ENCODE data around the gene C1GALT1C1.
A peak's percentile ranks its signal among the peaks of the same experiment; 100 is the strongest.
"Not testable (repeated sequence)": the region's sequence is repeated elsewhere in the genome, so short reads cannot be mapped to it uniquely, and the experiment has no call there.

C1GALT1C1 gene

DNA sequence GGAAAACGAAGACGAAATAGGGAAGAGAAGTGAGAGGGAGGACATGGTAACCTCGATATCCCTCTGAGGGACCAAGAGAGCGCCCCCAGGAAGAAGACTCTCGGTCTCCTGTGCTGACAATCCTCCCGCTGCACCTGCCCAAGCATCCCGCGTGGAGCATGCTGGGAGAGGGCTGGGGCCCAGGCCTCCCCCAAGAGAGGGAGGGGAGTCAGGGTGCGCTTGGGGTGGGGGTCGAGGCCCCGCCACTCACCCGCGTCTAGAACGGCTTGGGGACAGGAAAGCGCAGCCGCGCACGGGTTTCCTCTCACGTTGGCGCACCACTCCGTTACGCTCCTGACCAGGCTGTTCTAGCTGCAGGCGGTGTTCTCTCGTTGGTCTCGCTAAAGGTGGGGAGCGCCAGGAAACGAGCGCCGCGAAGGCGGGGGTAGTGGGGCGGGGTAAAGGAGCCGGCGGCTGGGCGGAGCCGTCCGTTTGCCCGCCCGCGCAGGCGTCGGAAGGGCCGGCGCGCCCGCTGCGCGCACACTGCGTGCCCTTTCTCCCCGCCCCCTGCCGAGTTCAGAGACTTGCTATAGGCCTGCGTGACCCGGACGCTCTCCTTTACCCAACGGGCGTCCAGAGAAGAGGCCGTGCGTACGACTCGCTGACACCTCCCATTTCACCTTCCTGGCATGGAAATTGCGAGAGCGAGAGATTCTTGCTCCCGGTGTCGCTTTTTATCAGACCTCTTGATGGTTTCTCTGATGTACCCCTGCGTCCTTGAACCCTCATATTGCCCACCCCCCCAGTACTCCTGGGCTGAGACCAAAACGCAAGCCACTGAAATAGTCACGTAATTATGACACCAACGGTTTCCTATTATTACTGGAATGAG lies at the start of gene C1GALT1C1:
TSS of gene C1GALT1C1 (minus strand) at position 388 of the 871 bp plus-strand sequence. CDS start 2,888 bp downstream, outside the sequence.
- peak; percentile 87 to 90 for DNase-seq

DNA sequence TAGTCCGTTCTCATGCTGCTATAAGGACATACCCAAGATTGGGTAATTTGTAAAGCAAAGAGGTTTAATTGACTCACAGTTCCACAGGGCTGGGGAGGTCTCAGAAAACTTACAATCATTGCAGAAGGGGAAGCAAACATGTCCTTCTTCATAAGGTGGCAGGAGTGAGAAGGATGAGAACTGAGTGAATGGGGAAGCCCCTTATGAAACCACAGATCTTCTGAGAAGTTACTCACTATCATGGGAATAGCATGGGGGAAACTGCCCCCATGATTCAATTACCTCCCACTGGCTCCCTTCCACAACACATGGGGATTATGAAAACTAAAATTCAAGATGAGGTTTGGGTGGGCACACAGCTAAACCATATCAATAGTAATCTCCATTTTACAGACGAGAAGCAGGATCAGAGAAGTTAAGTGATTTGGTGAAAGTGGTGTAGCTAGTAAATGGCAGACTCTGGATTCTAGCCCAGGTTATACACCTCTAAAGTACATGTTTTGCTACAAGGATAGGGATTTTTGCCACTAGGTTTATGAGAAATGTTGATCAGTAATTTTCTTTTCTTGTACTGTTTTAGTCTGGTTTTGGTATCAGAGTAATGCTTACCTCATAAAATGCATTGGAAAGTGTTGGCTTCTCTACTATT lies 47.3 kb upstream of the C1GALT1C1 start:
- no peak for DNase-seq

DNA sequence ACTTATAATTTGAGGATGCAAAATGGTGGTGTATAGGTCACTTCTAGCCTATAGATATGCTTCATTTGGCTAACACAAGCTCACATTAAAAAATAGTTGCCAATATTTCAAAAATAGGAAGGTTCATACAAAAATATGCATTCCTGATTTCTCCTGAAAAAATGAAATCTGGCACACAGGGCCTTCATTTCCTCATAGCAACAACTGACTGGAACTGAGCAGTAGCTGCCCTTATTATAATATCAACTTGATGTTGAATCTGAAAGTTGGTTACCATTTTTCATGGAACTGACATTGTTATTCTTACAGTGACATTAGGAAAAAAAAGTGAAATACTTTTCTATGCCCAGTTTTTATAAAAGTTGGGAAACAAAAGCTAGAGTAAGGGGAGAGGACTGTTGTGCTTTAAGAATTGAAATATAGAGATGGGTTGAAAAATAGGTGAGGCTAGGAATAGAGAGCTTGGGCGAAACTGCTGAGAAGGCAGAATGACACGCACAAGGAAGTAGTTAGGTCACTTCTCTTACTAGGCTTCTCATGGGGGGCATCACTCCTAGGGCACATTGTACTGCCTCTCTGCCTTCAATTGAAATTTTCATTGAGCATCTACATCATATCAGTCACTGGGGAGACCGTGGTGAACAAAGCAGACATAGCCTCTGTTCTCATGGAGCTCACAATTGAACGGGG lies 43.1 kb upstream of the C1GALT1C1 start:
- DNase-seq, result no peak

DNA sequence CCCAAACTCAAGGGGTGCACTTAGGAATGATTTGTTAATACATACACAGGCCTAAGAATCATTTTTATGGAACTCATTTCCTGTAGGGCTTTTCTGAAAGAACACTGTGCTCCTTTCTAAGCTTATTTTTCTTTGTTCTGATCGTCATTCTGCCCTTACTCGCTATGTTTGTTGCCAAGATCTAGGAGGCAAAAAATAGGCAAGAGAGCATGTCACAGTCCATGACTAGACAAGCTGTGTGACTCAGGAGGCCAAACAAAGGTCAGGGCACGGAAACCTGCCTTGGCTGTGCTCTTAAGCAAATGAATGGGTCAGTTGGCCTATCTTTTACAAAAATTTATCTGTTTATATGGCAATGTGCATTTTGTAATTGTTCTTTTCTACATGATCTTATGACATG lies 42.5 kb upstream of the C1GALT1C1 start:
- DNase-seq, result no peak

DNA sequence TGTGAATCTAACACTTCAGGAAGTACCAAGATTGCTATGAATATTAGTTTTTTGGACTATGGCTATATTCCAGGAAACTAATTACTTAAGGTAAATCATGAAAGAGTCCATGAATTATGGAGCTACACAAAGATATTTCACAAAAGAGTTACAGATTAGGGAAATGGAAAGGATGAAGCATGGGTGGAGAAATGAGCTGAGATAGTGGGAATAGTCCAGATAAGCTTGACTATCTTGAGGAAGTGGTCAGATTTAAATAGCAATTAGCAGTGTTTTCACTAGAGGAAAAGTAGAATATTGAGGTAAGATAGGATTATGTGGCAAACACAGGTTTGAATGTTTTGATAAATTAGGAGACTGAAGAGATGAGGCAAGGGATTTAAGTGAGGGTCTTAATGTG lies 42.1 kb upstream of the C1GALT1C1 start:
- DNase-seq, result no peak

DNA sequence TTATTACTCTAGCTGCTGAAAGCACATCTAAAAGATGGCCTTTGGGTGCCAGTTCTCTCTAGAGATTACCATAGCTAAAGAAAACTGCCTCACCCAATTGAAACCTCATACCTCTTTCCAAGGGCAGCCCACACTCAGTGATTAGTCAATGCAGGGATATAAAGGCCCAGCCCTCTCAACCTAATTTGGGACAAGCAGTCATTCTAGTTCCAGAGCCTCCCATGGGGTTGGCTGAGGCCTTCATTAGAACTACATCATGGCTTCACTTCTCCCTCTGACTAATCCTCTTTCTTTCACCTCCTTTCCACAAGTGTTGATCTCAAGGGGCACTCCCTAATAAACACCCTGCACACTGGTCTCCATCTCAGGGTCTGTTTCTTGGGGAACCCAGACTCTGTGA lies 38.5 kb upstream of the C1GALT1C1 start:
- DNase-seq, result no peak

DNA sequence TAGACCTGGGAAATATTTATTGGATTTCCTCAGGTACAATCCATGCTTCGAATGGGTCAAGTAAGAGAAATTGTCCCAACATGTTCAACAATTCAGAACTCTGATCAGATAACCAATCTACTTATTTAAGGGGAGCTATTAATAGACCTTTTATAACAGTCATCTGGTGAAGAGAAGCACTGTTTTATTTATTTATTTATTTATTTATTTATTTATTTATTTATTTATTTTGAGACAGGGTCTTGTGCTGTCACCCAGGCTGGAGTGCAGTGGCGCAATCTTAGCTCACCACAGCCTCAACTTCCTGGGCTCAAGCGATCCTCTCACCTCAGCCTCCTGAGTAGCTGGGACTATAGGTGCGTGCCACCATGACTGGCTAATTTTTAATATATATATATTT lies 34.7 kb upstream of the C1GALT1C1 start:
- not testable (repeated sequence) for DNase-seq

DNA sequence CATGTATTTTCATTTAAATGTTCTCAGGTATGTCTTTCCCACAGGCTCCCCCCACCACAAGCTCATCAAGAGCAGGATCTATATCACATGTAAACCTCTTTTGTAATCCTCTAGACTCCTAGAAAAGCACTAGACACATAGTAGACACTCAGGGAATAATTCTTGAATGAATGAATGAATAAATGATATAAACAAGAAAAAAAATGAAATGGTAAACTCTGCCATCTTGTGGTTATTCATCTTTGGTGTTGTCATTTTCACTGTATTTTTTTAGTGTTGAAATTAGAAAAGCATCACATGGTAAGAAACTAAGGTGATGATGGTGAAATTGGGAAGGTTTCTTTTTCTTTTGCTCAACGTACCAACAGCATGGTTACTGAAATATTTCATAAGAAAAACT lies 34.2 kb upstream of the C1GALT1C1 start:
- no peak for DNase-seq

DNA sequence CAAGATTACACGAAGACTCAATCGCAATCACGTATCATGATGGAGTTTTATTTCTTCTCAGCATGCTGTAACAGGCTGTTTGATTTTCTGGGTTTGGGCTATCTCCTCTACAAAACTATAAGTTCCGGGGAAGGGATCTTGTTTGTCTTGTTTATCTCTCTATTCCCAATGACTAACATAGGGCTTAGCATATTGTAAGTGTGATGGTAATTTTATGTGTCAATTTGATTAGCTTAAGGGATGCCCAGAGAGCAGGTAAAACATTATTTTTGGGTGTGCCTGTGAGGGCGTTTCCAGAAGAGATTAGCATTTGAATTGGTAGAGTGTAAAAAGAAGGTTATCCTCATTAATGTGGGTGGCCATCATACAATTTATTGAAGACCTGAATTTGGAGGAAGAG lies 32.8 kb upstream of the C1GALT1C1 start:
- DNase-seq, result no peak

DNA sequence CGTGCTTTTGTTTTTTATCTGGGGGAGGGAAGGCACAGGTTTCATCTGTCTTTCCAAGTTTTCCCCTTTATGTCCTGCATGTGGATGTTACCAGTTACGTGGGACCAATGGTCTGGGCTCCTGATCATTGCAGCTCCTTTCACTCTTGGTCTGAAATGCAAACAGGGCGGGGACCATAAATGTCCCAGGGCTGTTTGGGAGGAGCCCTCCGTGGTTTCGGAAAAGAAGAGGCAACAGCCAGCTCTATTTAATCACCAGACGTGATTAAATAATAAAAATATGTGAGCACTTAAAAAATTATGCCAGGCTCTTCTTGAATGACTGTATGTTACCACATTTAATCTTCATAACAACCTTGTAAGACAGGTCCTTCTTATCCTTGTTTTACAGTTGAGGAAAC lies 30.8 kb upstream of the C1GALT1C1 start:
- no peak for DNase-seq

DNA sequence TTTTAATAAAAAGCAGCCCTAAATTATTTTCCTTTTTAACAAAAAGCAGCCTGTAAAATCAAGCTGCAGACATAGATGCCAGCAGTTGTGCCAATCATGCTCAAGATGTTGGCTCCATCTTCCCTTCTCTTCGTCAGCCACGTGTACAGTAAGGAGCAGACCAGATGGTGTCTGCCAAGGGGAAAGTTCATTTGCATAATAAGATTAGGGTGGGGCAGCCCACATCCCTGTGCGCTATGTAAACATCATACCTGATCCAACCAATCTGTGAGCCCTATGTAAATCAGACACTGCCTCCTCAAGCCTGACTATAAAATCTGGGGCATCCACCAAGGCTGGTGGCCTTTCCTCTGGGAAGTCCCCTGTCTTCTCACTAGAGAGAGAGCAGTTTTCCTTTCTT lies 23.1 kb upstream of the C1GALT1C1 start:
- no peak for DNase-seq

DNA sequence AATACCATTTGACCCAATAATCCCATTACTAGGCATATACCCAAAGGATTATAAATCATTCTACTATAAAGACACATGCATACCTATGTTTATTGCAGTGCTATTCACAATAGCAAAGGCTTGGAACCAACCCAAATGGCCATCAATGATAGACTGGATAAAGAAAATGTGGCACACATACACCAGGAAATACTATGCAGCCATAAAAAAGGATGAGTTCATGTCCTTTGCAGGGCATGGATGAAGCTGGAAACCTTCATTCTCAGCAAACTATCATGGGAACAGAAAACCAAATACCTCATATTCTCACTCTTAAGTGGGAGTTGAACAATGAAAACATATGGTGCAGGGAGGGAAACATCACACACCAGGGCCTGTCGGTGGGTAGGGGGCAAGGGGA lies 22.4 kb upstream of the C1GALT1C1 start:
- not testable (repeated sequence) for DNase-seq

DNA sequence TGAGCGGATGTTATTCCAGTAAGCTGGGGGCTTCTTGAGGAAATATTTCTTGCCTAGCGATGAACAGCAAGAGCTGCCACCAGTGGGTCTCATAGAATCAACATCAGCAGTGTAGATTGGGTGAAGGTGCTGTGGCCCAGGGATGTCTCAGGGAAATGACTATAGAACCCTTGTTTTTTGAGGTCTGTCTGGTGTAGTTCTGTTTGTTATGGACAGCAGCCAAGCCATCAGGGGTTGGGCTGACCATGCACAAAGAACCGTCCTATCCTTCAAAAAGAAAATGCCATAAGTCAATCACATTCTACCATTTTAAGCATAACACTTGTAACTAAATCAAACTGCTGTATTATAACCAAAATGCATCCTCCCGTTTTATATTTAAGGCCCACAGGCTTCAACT lies 17.3 kb upstream of the C1GALT1C1 start:
- no peak for DNase-seq

DNA sequence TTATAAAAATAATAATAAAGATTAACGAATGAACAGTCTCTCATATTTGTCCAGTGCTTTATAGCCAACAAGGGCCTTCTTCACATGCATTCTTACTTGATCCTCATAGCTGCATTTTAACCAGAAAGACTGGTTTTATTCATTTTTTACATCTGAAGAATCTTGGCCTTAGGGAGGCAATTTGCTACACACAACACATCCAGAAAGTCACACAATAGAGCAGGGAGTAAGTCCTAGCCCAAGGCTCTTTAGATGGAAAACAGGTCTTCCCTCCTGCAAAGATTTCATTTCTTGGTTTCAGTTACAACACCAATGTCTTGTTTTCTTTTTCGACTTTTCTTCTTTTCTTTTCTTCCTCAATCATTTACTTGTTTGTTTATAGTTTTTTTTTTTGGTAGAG lies 13.0 kb upstream of the C1GALT1C1 start:
- DNase-seq, result no peak

DNA sequence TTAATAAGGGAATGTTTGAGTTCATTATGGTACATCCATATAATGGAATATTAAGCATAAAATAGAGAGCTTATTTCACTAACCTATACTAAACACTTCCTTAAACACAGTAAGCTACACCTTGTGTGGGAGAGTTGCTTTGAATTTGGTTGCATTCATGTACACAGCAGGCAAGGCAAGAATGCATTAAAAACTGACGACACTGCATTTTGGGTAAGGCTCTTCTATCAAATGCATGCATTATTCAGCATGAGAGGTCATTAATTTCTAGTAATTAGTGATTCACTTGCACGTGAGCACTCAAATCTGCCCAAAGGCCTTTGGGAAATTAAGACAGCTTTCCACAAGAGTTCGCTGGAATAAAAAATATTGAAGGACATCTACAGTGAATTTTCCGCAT lies 8.8 kb upstream of the C1GALT1C1 start:
- no peak for DNase-seq

DNA sequence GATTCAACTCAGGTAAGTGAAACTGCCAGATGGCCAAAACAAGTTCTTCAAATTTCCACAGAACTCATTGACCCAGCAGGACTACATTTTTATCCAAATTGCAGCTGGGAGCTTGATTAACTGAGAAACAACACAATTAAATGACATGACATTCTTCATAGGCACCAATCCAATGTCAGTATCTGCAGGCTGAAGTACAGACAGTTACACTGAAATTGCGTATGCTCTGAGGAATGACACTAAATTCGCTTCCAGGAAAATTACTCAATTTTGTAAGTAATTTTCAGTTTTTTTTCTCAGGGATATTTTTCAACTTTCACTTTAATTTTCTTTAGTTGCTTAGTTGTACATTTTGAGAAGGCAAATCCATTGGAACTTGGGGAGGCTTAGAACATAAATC lies 4.5 kb downstream of the C1GALT1C1 start:
- no peak for DNase-seq

DNA sequence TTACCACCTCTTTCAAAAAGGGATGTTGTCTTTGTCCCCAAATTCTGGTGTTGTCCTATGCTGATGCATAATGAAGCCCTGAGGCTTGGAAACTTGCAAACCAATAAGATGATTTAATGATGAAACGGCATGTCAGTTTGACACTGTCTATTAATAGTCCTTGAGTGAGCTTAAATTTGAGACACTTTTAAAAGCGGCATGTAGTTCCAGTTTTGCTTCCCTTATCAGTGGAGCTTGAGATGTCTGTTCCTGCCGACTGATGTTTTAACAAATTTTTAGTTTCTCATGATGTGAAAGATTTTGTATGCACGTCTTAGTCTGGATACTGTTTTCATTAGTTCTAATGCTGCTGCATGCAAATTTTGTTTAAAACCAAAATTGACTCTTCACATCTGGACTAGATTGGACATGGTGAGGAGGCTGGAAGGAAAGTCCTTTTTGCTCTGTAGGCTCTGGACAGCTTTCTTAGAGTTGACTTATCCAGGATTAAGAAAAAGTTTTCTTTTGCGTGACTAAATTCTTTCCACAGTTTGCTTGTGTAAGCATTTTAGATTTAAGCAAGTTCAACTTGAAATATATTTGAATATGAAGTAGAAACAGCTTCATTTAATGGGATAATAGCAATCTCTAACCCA lies 11.7 kb downstream of the C1GALT1C1 start:
- DNase-seq, result no peak

DNA sequence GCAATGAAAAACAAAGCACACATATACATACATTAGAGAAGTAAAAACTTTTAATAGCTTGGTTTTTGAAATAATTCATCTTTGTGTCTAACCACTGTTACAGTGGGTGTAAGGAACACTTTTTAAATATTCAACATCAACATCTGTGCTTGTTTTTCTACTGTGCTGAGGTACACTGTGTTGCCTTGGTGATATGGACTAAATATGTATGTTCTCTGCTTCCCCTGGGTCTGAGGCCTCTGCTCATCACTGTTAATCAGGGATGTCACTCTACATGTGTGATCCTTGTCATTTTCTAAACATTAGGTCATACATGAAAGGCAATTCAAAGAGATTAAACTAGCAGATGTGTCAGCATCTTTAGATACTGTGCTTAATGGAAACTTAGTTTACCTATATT lies 15.0 kb downstream of the C1GALT1C1 start:
- no peak for DNase-seq

DNA sequence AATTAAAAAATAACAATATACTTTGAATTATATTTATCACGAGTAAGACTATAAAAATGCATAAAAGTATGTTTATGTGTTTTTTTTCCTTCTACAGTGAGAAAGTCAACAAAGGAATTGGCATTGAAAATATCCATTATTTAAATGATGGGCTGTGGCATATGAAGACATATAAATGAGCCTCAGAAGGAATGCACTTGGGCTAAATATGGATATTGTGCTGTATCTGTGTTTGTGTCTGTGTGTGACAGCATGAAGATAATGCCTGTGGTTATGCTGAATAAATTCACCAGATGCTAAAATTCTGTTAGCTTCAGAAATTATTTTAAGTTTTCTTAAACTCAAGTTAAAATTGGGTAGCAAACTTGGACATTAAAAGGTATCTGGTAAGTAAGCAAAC lies 17.8 kb downstream of the C1GALT1C1 start:
- DNase-seq, result no peak

DNA sequence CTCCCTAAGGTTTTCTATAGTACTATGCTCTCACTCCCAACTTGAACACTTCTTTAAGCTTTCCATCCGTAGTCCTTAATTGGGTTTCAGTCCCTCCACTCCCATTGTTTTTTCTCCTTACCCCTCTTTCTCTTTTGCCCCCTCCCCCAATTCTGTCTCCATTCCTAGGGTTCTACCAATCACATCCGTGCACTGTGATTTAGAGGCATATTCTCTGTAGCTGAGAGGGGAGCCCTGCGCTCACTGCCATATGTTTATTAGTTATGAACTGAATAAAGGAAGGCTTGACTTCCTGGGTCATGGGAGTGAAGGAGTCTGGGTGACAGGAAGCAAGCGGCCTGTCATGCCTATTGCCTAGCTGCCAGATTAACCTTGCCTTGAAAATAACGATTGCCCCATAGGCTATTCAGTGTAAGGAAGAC lies 25.5 kb downstream of the C1GALT1C1 start:
- DNase-seq, result peak; percentile 8 to 9

DNA sequence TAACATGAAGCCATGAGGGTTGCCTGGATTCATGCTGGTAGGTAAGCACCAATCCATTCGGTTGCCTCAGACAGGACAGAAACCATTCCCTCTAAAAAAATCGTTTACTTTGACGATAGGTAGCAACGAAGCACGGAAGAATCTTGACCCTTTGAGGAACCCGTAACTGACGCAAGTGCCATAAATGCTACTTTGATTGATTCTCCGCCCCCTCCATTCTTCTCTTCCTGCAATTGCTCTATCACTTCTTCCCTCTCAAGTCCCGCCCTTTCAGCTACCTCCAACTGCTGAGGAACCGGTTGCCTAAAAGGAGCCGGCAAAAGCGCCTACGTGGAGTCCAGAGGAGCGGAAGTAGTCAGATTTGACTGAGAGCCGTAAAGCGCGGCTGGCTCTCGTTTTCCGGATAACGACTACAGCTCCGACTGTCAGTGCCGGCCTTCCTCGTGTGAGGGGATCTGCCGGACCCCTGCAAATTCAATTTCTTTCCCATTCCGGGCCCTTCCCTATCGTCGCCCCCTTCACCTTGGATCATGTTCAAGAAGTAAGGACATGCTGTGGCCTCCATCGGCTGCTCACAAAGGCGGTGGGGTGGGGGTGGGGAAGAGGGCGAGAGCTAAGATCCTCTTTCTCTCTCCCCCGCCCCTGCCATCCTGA lies 26.0 kb downstream of the C1GALT1C1 start, which contains the start of gene MCTS1:
TSS of gene MCTS1 (plus strand) at position 395 of the 654 bp plus-strand sequence. CDS start at position 531, 136 bp downstream.
- DNase-seq, result peak; percentile 72 to 76

DNA sequence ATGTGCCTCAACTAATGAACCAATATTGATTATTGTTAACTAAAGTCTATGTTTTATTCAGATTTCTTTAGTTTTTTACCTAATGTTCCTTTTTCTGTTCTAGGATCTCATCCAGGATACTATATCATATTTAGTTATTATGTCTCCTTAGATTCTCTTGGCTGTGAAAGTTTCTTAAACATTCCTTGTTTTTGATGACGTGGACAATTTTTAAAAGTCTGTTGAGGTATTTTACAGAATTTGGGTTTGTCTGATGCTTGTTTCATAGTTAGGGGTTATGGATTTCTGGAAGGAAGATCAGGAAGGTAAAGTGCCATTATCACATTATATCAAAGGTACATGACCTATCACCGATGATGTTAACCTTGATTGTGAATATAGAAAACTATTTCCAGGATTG lies 44.2 kb downstream of the C1GALT1C1 start:
- no peak for DNase-seq
